Liver (tissue), 9 donors: ENCODE data around the gene NEB. TPM values are rescaled to one million over a fixed set of nuclear protein-coding genes. Genes with fewer than 3 reads are reported as not detected.

ENCODE experiments used
- DNase-seq: peaks from one replicate; pipeline ENCODE4 v3.0.0-alpha.2; 2017; ENCODE audit warnings: low spot score
- H3K27ac ChIP-seq, 2 donors: one replicate each; pipeline ENCODE4 v1.7.0; 2013; ENCODE audit warnings: inconsistent platforms in 2 of 2, low read length in 2 of 2, control low read depth in 1 of 2, low read depth in 1 of 2, mild to moderate bottlenecking in 1 of 2
- H3K27me3 ChIP-seq, 4 donors: one replicate each; pipeline versions ENCODE4 v1.6.1 to v1.7.0; 2013; ENCODE audit warnings: low read length in 3 of 4, inconsistent platforms in 1 of 4, mild to moderate bottlenecking in 1 of 4, moderate library complexity in 1 of 4; ENCODE audit not compliant: control insufficient read depth in 4 of 4, insufficient read depth in 4 of 4
- H3K36me3 ChIP-seq, 4 donors: one replicate each; pipeline versions ENCODE4 v1.6.1 to v1.7.0; 2013; ENCODE audit warnings: low read length in 3 of 4, mild to moderate bottlenecking in 3 of 4, low read depth in 1 of 4, moderate library complexity in 1 of 4; ENCODE audit not compliant: control insufficient read depth in 4 of 4, insufficient read depth in 3 of 4
- H3K4me1 ChIP-seq, 4 donors: one replicate each; pipeline versions ENCODE4 v1.6.1 to v1.7.0; 2013; ENCODE audit warnings: low read length in 3 of 4, mild to moderate bottlenecking in 3 of 4, moderate library complexity in 1 of 4; ENCODE audit not compliant: control insufficient read depth in 4 of 4, insufficient read depth in 4 of 4
- H3K4me3 ChIP-seq, 3 donors: one replicate each; pipeline versions ENCODE4 v1.6.1 to v1.7.0; 2013; ENCODE audit warnings: low read length in 3 of 3, control low read depth in 1 of 3, low read depth in 1 of 3, mild to moderate bottlenecking in 1 of 3
- H3K9ac ChIP-seq, 2 donors: one replicate each; pipeline ENCODE4 v1.7.0; 2013; ENCODE audit warnings: low read length in 2 of 2, mild to moderate bottlenecking in 2 of 2, moderate library complexity in 2 of 2, control low read depth in 1 of 2, low read depth in 1 of 2
- H3K9me3 ChIP-seq, 4 donors: one replicate each; pipeline versions ENCODE4 v1.6.1 to v1.7.0; 2013; ENCODE audit warnings: low read length in 3 of 4; ENCODE audit not compliant: control insufficient read depth in 4 of 4
- ATF3 ChIP-seq: IDR thresholded peaks from 2 replicates; pipeline ENCODE4 v1.6.1; 2016; ENCODE audit warnings: antibody characterized with exemption
- CTCF ChIP-seq: fragments of 150-350 bp; IDR thresholded peaks from 2 replicates; pipeline ENCODE4 v1.5.1; 2017; ENCODE audit warnings: improper control_type of control experiment, low read depth, low read length; ENCODE audit not compliant: missing input control
- EGR1 ChIP-seq, 2 donors: IDR thresholded peaks; 2 replicates each; pipeline ENCODE4 v1.6.1; 2016 to 2018; ENCODE audit warnings: antibody characterized with exemption in 2 of 2, low read depth in 2 of 2
- FOXA1 ChIP-seq: IDR thresholded peaks from 2 replicates; pipeline ENCODE4 v1.6.1; 2016; ENCODE audit warnings: antibody characterized with exemption
- FOXA2 ChIP-seq: IDR thresholded peaks from 2 replicates; pipeline ENCODE4 v1.6.1; 2016; ENCODE audit warnings: antibody characterized with exemption
- GABPA ChIP-seq, 2 donors: IDR thresholded peaks in 1 of 2; conservative IDR thresholded peaks in 1 of 2; 2 replicates each; pipeline ENCODE4 v1.6.1; 2016; ENCODE audit warnings: antibody characterized with exemption in 2 of 2, mild to moderate bottlenecking in 1 of 2, moderate library complexity in 1 of 2
- HNF4A ChIP-seq, 2 donors: conservative IDR thresholded peaks; 2 replicates each; pipeline ENCODE4 v1.6.1; 2016; ENCODE audit warnings: antibody characterized with exemption in 2 of 2, mild to moderate bottlenecking in 2 of 2
- HNF4G ChIP-seq: IDR thresholded peaks from 2 replicates; pipeline ENCODE4 v1.6.1; 2016; ENCODE audit warnings: antibody characterized with exemption
- JUND ChIP-seq, 2 donors: IDR thresholded peaks; 2 replicates each; pipeline ENCODE4 v1.6.1; 2016; ENCODE audit warnings: antibody characterized with exemption in 2 of 2
- MAX ChIP-seq: IDR thresholded peaks from 2 replicates; pipeline ENCODE4 v1.6.1; 2016; ENCODE audit warnings: antibody characterized with exemption
- NR2F2 ChIP-seq: IDR thresholded peaks from 2 replicates; pipeline ENCODE4 v1.6.1; 2016; ENCODE audit warnings: antibody characterized with exemption
- RAD21 ChIP-seq, 2 donors: IDR thresholded peaks; 2 replicates each; pipeline ENCODE4 v1.6.1; 2016; ENCODE audit warnings: antibody characterized with exemption in 2 of 2, mild to moderate bottlenecking in 2 of 2
- REST ChIP-seq: IDR thresholded peaks from 2 replicates; pipeline ENCODE4 v1.6.1; 2016; ENCODE audit warnings: antibody characterized with exemption, mild to moderate bottlenecking
- RXRA ChIP-seq, 2 donors: IDR thresholded peaks; 2 replicates each; pipeline ENCODE4 v1.6.1; 2017 to 2018; ENCODE audit warnings: antibody characterized with exemption in 2 of 2, mild to moderate bottlenecking in 1 of 2
- SP1 ChIP-seq: IDR thresholded peaks from 2 replicates; pipeline ENCODE4 v1.6.1; 2018; ENCODE audit warnings: antibody characterized with exemption, mild to moderate bottlenecking
- TAF1 ChIP-seq: conservative IDR thresholded peaks from 2 replicates; pipeline ENCODE4 v1.6.1; 2016; ENCODE audit warnings: antibody characterized with exemption, mild to moderate bottlenecking
- YY1 ChIP-seq: IDR thresholded peaks from 2 replicates; pipeline ENCODE4 v1.6.1; 2016; ENCODE audit warnings: antibody characterized with exemption, mild to moderate bottlenecking
- ZBTB33 ChIP-seq: IDR thresholded peaks from 2 replicates; pipeline ENCODE4 v1.6.1; 2016; ENCODE audit warnings: antibody characterized with exemption
- WGBS: extraction: QIAGEN DNeasy Blood & Tissue Kit; methylation state at CpG from one replicate; pipeline ENCODE4 v1.1.7; 2013; 5-methylcytosine and 5-hydroxymethylcytosine counted together
- polyA plus RNA-seq, 2 donors: library from polyadenylated mRNA; stranded (reverse) in 1 of 2; unstranded in 1 of 2; fragments of 200-250 nt in 1 of 2; fragments of >200 nt in 1 of 2; fragmentation: Nextera tagmentation in 1 of 2; extraction: Ambion mirVana in 1 of 2; gene quantifications; one replicate each; pipeline versions ENCODE4 v1.2.1 to v1.2.3, GENCODE V29; 2013 to 2015
- total RNA-seq, 2 donors: library from RNA; depleted of rRNA; stranded (reverse); fragments of >200 nt; gene quantifications; one replicate each; pipeline ENCODE4 v1.2.3, GENCODE V29; 2014
- donor health status: healthy.
- donor health status: healthy.
- donor health status: healthy.
- donor health status: healthy.
- donor health status: healthy.

Gene NEB
- total and polyA plus RNA-seq, 4 donors = 0.28 to 6.4 (median 2.7) TPM

- Histone ChIP-seq H3K4me1 (no peaks in the 10 kb centered on the region), H3K4me3 (no peak overlapping the region), H3K27ac (no peak overlapping the region), H3K36me3 (peaks cover 0 to 9% (median 5%) of the 10 kb centered on the region in 4 donors), H3K9me3 (peaks cover 0 to 2% (median 0%) of the 10 kb centered on the region in 4 donors), H3K27me3 (no peaks in the 10 kb centered on the region), H3K9ac (no peak overlapping the region)
- TF ChIP-seq GABPA (IDR thresholded peaks at IDR 0.05 in 1 of 2, conservative IDR thresholded peaks at IDR 0.05 in 1 of 2) (no peak), EGR1 (IDR thresholded peaks at IDR 0.05; ENCODE audit: low read depth in 2 of 2) (no peak), RXRA (IDR thresholded peaks at IDR 0.05) (no peak), REST (no peak), NR2F2 (no peak), TAF1 (no peak), HNF4G (no peak), JUND (IDR thresholded peaks at IDR 0.05) (no peak), FOXA2 (no peak)
- DNase-seq = no peak
- WGBS = 99% methylated on average over 2 of the region's 2 CpGs
These were observed 48.9 kb upstream of the NEB start for GRCh38 chr2:151783133-151783520.

- no peak overlapping the region for H3K27ac ChIP-seq
- DNase-seq = no peak
- H3K36me3 ChIP-seq = peaks cover 0 to 9% (median 5%) of the 10 kb centered on the region in 4 donors
- peaks cover 0 to 2% (median 0%) of the 10 kb centered on the region in 4 donors for H3K9me3 ChIP-seq
- H3K9ac ChIP-seq = no peak overlapping the region
- no peak overlapping the region for H3K4me3 ChIP-seq
- H3K4me1 ChIP-seq = no peaks in the 10 kb centered on the region
- TF ChIP-seq FOXA1 (no peak), GABPA (IDR thresholded peaks at IDR 0.05 in 1 of 2, conservative IDR thresholded peaks at IDR 0.05 in 1 of 2) (no peak), CTCF (no peak), ATF3 (no peak), REST (no peak), FOXA2 (no peak), MAX (no peak), NR2F2 (no peak), SP1 (no peak), ZBTB33 (no peak), RXRA (IDR thresholded peaks at IDR 0.05) (no peak), YY1 (no peak), EGR1 (IDR thresholded peaks at IDR 0.05; ENCODE audit: low read depth in 2 of 2) (no peak), JUND (IDR thresholded peaks at IDR 0.05) (no peak), RAD21 (IDR thresholded peaks at IDR 0.05) (no peak), TAF1 (no peak), HNF4A (conservative IDR thresholded peaks at IDR 0.05) (no peak), HNF4G (no peak)
- WGBS = 93% methylated on average over 6 of the region's 6 CpGs
- H3K27me3 ChIP-seq = no peaks in the 10 kb centered on the region
These were observed 48.3 kb upstream of the NEB start for GRCh38 chr2:151782378-151783132.
